ENCODE data around the gene BAX. TPM values are rescaled to one million over a fixed set of nuclear protein-coding genes. Genes with fewer than 3 reads are reported as not detected.

The BAX gene
- total and polyA plus RNA-seq, 2 of the 13 experiments (the other 11 are each of a cell fraction or from before 2014, with no cell fraction given), result 139 to 176 TPM

- H3K9me3 ChIP-seq (ENCODE audit: low read length), result no peaks in the 10 kb centered on the region
- FAIRE-seq (peak; percentile 98), ATAC-seq (peak; percentile 90), DNase-seq (ENCODE audit: low spot score) (peak; percentile 99)
- peak within 1 kb of the TSS; percentile 90 to 98 (median 98) for H3K4me3 ChIP-seq (replicated peaks in 1 of 3; ENCODE audit: insufficient read depth in 1 of 3, low read depth in 2 of 3, low read length in 3 of 3)
- WGBS (ENCODE audit: low lambda C conversion rate), result 1% methylated on average over 21 of the region's 56 CpGs
- no TSS peak for BruUV-seq (replicated peaks)
- peaks cover 41% of the 10 kb centered on the region for H3K4me1 ChIP-seq (ENCODE audit: insufficient read depth, low read length)
- ChIA-PET CTCF (ENCODE audit: low intra/inter-chr PET ratio, low total read pairs) (no interaction called here), POLR2A (interaction anchor here (0.5 to 3.7 kb wide), 35 partner anchors 9 to 683 kb away, joined by 3 to 57 read pairs (median 5); partner anchors contain the start of genes ALDH16A1, BAX, FTL and HRC)
- H3K27ac ChIP-seq (ENCODE audit: extremely low read length, insufficient read depth, low read length), result peak within 1 kb of the TSS; percentile 80
- no peaks in the 10 kb centered on the region for H4K20me1 ChIP-seq (ENCODE audit: insufficient read depth, low read length)
- H3K4me2 ChIP-seq (ENCODE audit: low read depth, low read length), result peak within 1 kb of the TSS; percentile 93
- H3K79me2 ChIP-seq (ENCODE audit: insufficient read depth, low read length), result peaks cover 59% of the 10 kb centered on the region
- H3K36me3 ChIP-seq (replicated peaks in 1 of 2; ENCODE audit: control insufficient read depth in 1 of 2, insufficient read depth in 2 of 2, low read length in 2 of 2), result peaks cover 4 to 10% of the 10 kb centered on the region in 2 experiments; a peak in 4 of 5 replicates
- in situ Hi-C loops (cut with HindIII; ENCODE audit: extremely low pct_ligation_motif_present, low pct_unique_long_range_greater_than_20kb) (no loop called here), intact Hi-C loops (cut with micrococcal nuclease; ENCODE audit: unreplicated experiment) (no loop called here)
- peak within 1 kb of the TSS; percentile 85 for H3K9ac ChIP-seq (ENCODE audit: insufficient read depth, low read depth, low read length)
- H3K27me3 ChIP-seq (ENCODE audit: control insufficient read depth in 1 of 2, insufficient read depth in 2 of 2, low read length in 2 of 2), result no peaks in the 10 kb centered on the region; a peak in 1 of 5 replicates
- peak within 1 kb of the TSS; percentile 29 for H2AFZ ChIP-seq (ENCODE audit: low read length)
- TF ChIP-seq PHF21A (CRISPR knock-in tag; IDR thresholded peaks at IDR 0.05), result peak; percentile 74; the same call in 1 of the 2 replicates
- peak; percentile 94 for TF ChIP-seq SP2 (CRISPR knock-in tag; IDR thresholded peaks at IDR 0.05)
- peak; percentile 58 for TF ChIP-seq NR2C2 (CRISPR knock-in tag; IDR thresholded peaks at IDR 0.05; ENCODE audit: borderline replicate concordance)
- peak; percentile 56; the same call in 1 of the 2 replicates for TF ChIP-seq DR1 (CRISPR knock-in tag; IDR thresholded peaks at IDR 0.05)
- no peak for TF ChIP-seq REPIN1 (CRISPR knock-in tag; IDR thresholded peaks at IDR 0.05; ENCODE audit: borderline replicate concordance, low read depth)
- peak; percentile 41; the same call in 1 of the 2 replicates for TF ChIP-seq ZNF563 (CRISPR knock-in tag; IDR thresholded peaks at IDR 0.05)
- TF ChIP-seq, protein P1, sequence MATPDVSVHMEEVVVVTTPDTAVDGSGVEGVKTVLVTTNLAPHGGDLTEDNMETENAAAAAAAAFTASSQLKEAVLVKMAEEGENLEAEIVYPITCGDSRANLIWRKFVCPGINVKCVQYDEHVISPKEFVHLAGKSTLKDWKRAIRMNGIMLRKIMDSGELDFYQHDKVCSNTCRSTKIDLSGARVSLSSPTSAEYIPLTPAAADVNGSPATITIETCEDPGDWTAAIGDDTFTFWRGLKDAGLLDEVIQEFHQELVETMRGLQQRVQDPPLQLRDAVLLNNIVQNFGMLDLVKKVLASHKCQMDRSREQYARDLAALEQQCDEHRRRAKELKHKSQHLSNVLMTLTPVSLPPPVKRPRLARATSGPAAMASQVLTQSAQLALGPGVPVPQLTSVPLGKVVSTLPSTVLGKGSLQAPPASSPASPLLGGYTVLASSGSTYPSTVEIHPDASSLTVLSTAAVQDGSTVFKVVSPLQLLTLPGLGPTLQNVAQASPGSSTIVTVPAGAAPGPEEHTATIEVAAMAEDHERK (CRISPR knock-in tag; IDR thresholded peaks at IDR 0.05; ENCODE audit: low read depth), result 0 out of 2 replicates have a peak, but pooled peaks have one; percentile 16
- peak; percentile 21; the same call in 1 of the 2 replicates for TF ChIP-seq EHMT2 (IDR thresholded peaks at IDR 0.05; ENCODE audit: borderline replicate concordance, low read depth, low read length)
- TF ChIP-seq PCBP1 (IDR thresholded peaks at IDR 0.05; ENCODE audit: borderline replicate concordance, low read depth, low read length), result 0 out of 2 replicates have a peak, but pooled peaks have one; percentile 42
- TF ChIP-seq, protein P2, sequence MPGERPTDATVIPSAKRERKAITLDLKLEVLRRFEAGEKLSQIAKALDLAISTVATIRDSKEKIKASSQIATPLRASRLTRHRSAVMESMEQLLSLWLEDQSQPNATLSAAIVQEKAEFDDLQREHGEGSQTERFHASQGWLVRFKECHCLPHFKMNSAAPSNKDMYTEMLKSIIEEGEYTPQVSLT (CRISPR knock-in tag; IDR thresholded peaks at IDR 0.05; ENCODE audit: borderline replicate concordance, low read depth), result no peak
- TF ChIP-seq ETV6 (CRISPR knock-in tag; conservative IDR thresholded peaks at IDR 0.05), result 0 out of 2 replicates have a peak, but pooled peaks have one; percentile 45
- TF ChIP-seq ZNF547 (CRISPR knock-in tag; IDR thresholded peaks at IDR 0.05), result peak; percentile 27; the same call in 1 of the 2 replicates
- no peak; the same call in 1 of the 2 replicates for TF ChIP-seq CBFB (CRISPR knock-in tag; IDR thresholded peaks at IDR 0.05)
- TF ChIP-seq FOXO1 (CRISPR knock-in tag; IDR thresholded peaks at IDR 0.05), result 0 out of 2 replicates have a peak, but pooled peaks have one; percentile 50
- TF ChIP-seq BRF2 (CRISPR knock-in tag; IDR thresholded peaks at IDR 0.05), result 0 out of 2 replicates have a peak, but pooled peaks have one; percentile 10
Measured at GRCh38 chr19:48993175-48994034, 38.7 kb downstream of the BAX start, which contains the start of the genes GYS1 and RUVBL2. Gene GYS1 (minus strand): TSS chr19:48993309. CDS start chr19:48993112, 197 bp downstream. Gene RUVBL2 (plus strand): TSS chr19:48993887. CDS start chr19:48993912, 25 bp downstream.
